Memory B cell (primary cell): ENCODE data around the gene CCDC12.
A peak's percentile ranks its signal among the peaks of the same experiment; 100 is the strongest.

Experiments used
- ATAC-seq: fragments of 150-1000 bp; cut with Tn5 transposase; 2 replicates; pipeline ENCODE4 v1.10.0; 2021; ENCODE audit warnings: low read depth, mild to moderate bottlenecking, moderate library complexity
- DNase-seq, 2 donors: peaks; one replicate each; pipeline ENCODE4 v3.0.0; 2022; ENCODE audit warnings: low spot score in 2 of 2
- H3K27ac Mint-ChIP-seq: one replicate; pipeline ENCODE4 v1.8.0; 2022; ENCODE audit warnings: mild to moderate bottlenecking, moderate library complexity, mixed read lengths
- H3K27me3 Mint-ChIP-seq: one replicate; pipeline ENCODE4 v1.8.0; 2022; ENCODE audit warnings: mixed read lengths
- H3K36me3 Mint-ChIP-seq: one replicate; pipeline ENCODE4 v1.8.0; 2022; ENCODE audit warnings: mild to moderate bottlenecking, mixed read lengths
- H3K4me1 Mint-ChIP-seq: one replicate; pipeline ENCODE4 v1.8.0; 2022; ENCODE audit warnings: mixed read lengths
- H3K4me3 Mint-ChIP-seq: one replicate; pipeline ENCODE4 v1.8.0; 2022; ENCODE audit warnings: mild to moderate bottlenecking, moderate library complexity, mixed read lengths
- H3K9me3 Mint-ChIP-seq: one replicate; pipeline ENCODE4 v1.8.0; 2022; ENCODE audit warnings: mixed read lengths

The CCDC12 gene

DNA sequence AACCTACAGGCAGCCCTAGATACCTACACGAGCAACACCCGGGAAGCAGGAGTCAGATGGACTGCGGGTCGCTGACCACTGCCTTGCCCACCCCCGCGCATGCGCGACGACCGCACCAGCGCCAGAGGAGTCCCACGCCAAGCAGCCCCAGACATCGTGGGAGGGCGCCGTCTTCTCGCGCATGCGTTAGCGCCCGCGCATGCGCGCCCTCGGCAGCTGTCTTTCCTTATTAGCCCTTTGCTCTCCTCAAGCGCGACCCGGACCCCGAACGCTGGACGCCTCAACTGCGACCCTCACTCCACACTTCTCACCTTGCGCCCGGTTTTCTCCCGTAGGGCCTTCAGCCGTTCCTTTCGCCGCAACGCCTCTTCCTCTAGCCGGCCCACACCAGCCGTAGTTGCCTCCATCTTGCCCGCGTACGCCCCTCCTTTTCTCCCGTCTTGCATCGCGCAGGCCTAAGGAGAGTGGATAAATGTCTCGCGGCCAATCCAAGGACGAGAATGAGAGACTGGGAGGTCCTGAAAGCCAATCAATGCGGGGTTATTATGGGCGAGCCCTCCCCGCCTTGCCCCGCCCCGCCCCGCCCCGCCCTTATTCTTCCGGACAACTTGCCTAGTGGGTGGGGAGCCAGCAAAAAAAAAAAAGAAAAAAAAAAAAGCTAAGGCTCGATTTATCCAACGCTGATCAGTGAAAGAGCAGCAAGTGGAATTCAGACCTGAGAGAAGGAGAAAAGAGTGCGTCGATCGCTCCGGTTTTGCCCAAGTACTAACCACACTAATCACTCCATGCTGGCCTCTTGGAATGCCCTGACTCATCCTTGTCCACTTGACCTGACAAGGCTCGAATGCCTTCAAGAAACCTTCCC is at the start of gene CCDC12:
CCDC12 (minus strand) TSS at position 420 of the 865 bp plus-strand sequence; CDS start at position 407, 13 bp downstream.
- Mint-ChIP-seq H3K9me3 (no peaks in the 10 kb centered on the region), H3K27ac (peak within 1 kb of the TSS; percentile 94), H3K27me3 (no peaks in the 10 kb centered on the region), H3K4me1 (peaks cover 39% of the 10 kb centered on the region), H3K4me3 (peak within 1 kb of the TSS; percentile 98), H3K36me3 (peaks cover 5% of the 10 kb centered on the region)
- peak; percentile 69 for ATAC-seq
- DNase-seq, result peak; percentile 87 to 90

GRCh38 chr3:47024932-47025331 is 48.4 kb upstream of the CCDC12 start:
- Mint-ChIP-seq H3K4me3 (no peak overlapping the region), H3K36me3 (peaks cover 16% of the 10 kb centered on the region), H3K27me3 (no peaks in the 10 kb centered on the region), H3K4me1 (peaks cover 16% of the 10 kb centered on the region), H3K9me3 (no peaks in the 10 kb centered on the region), H3K27ac (peak overlapping the region; percentile 61)
- DNase-seq (no peak), ATAC-seq (no peak)

GRCh38 chr3:47022641-47023071 is 46.1 kb upstream of the CCDC12 start:
- no peak overlapping the region for H3K4me3 Mint-ChIP-seq
- no peaks in the 10 kb centered on the region for H3K27me3 Mint-ChIP-seq
- DNase-seq (no peak), ATAC-seq (no peak)
- H3K4me1 Mint-ChIP-seq, result peaks cover 28% of the 10 kb centered on the region
- H3K27ac Mint-ChIP-seq, result no peak overlapping the region
- no peaks in the 10 kb centered on the region for H3K9me3 Mint-ChIP-seq
- H3K36me3 Mint-ChIP-seq, result peaks cover 14% of the 10 kb centered on the region

GRCh38 chr3:47020311-47020710 is 43.8 kb upstream of the CCDC12 start:
- DNase-seq (no peak), ATAC-seq (no peak)
- Mint-ChIP-seq H3K36me3 (peaks cover 12% of the 10 kb centered on the region), H3K9me3 (no peaks in the 10 kb centered on the region), H3K4me1 (peaks cover 37% of the 10 kb centered on the region), H3K27ac (no peak overlapping the region), H3K27me3 (no peaks in the 10 kb centered on the region), H3K4me3 (no peak overlapping the region)

DNA sequence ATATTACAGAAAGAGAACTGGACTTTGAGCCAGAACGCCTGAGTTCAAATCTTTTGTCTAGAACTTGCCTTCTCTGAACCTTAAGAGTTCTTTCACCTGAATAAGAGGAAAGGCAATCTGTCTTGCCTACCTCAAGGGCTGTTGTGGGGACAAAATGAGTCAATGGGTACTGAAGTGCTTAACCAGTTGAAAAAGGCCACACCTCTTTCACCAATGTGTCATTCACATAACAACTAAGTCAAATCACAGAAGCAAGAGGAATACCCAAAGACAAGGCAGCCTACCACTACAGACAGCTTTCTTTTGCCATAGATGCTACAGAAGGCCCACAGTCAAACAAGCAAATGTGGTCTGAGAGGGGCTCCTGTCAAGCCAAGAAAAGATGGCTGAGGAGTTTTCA is 42.7 kb upstream of the CCDC12 start:
- Mint-ChIP-seq H3K27me3 (no peaks in the 10 kb centered on the region), H3K9me3 (no peaks in the 10 kb centered on the region), H3K4me3 (no peak overlapping the region), H3K4me1 (peaks cover 29% of the 10 kb centered on the region), H3K27ac (peak overlapping the region; percentile 88), H3K36me3 (peaks cover 12% of the 10 kb centered on the region)
- ATAC-seq, result no peak
- DNase-seq, result no peak

DNA sequence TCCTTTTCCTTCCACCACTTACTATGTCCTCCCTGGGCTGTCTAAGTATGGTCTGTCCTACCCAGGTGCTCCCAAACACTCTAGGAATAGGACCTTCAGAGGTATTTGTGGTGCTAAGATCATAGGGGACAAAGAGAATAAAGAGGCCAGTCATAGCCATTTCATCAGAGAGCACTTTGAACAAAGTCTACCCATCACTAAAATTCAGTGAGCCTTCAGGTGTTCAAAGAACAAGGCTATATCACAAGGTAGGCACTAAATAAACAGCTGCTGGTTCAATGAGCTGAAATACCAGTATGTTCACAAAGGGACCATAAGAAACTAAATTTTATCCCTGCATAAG is 41.7 kb upstream of the CCDC12 start:
- peak overlapping the region; percentile 88 for H3K27ac Mint-ChIP-seq
- H3K27me3 Mint-ChIP-seq, result no peaks in the 10 kb centered on the region
- H3K4me1 Mint-ChIP-seq, result peaks cover 29% of the 10 kb centered on the region

DNA sequence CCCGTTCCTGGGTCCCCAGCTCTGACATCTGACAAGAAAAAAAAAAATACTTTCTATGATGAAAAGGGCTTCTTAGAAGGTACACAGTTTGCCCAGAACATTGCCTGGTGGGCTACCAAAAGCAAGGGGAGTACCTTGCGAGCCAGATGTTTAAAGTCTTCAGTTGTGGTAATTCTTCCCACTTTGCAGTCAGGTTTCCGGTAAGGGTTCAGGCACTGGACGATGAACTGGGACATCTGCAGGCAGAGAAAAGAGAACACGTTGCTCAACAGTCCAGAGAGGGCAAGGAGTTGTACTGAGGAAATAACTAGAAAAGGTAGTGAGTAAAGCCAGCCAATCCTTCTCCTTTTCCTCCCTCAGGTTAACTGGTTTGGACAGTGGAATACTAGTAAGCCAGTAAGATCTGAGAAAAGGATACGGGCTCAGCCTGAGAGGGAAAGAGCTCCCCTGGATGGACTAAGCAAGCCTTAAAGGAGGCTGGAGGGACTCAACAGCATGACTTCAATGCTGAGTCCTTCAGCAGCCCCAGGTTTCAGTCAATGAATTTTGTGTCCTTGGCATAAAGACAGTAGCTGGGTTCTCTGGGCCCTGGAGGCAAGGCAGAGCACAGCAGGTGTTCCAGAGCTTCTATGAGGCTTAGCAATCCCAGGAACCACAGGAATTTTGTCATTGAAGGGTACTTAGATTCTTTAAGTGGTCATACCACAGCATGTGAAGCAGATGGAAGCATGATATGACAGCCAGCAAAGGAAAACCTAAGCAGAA is 41.1 kb upstream of the CCDC12 start:
- ATAC-seq (no peak), DNase-seq (no peak)
- Mint-ChIP-seq H3K27me3 (no peaks in the 10 kb centered on the region), H3K4me1 (peaks cover 29% of the 10 kb centered on the region), H3K9me3 (no peaks in the 10 kb centered on the region), H3K27ac (peak overlapping the region; percentile 88), H3K36me3 (peaks cover 12% of the 10 kb centered on the region), H3K4me3 (no peak overlapping the region)

More for the DNA sequence above, 41.7 kb upstream of the CCDC12 start:
- no peaks in the 10 kb centered on the region for H3K9me3 Mint-ChIP-seq
- DNase-seq, result no peak
- H3K4me3 Mint-ChIP-seq, result no peak overlapping the region
- ATAC-seq, result no peak
- peaks cover 12% of the 10 kb centered on the region for H3K36me3 Mint-ChIP-seq

- Mint-ChIP-seq H3K27ac (peak overlapping the region; percentile 88), H3K9me3 (no peaks in the 10 kb centered on the region), H3K4me3 (no peak overlapping the region), H3K4me1 (peaks cover 29% of the 10 kb centered on the region), H3K27me3 (no peaks in the 10 kb centered on the region), H3K36me3 (peaks cover 12% of the 10 kb centered on the region)
- peak in 1 of 2 donors; percentile 9 for DNase-seq
- peak; percentile 88 for ATAC-seq
These were observed 40.4 kb upstream of the CCDC12 start for GRCh38 chr3:47016934-47017435.

- DNase-seq (no peak), ATAC-seq (no peak)
- Mint-ChIP-seq H3K27me3 (no peaks in the 10 kb centered on the region), H3K27ac (peak overlapping the region; percentile 88), H3K9me3 (no peaks in the 10 kb centered on the region), H3K36me3 (peaks cover 12% of the 10 kb centered on the region), H3K4me3 (no peak overlapping the region), H3K4me1 (peaks cover 29% of the 10 kb centered on the region)
These were observed 39.8 kb upstream of the CCDC12 start for GRCh38 chr3:47016086-47016933.

DNA sequence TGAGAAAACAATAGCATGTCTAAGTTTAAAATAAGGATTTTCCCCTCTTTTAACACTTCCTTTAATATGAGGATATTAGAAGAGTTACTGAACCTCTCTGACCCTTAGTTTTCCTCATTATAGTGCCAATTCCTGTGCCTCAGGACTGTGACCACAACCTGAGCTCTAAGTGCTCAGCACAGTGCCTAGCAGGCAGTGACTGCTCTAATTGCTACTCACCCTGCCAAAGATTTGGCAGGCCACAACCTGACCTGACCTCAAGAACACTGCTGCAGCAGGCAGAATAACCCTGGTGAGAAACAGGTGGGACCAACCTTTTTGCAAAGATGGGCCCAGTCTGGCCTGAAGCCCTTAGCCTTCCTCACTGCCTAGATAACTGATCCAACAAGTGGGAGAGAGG is 38.6 kb upstream of the CCDC12 start:
- ATAC-seq (no peak), DNase-seq (no peak)
- Mint-ChIP-seq H3K27ac (no peak overlapping the region), H3K27me3 (no peaks in the 10 kb centered on the region), H3K4me3 (no peak overlapping the region), H3K36me3 (peaks cover 11% of the 10 kb centered on the region), H3K4me1 (peaks cover 29% of the 10 kb centered on the region), H3K9me3 (no peaks in the 10 kb centered on the region)

- Mint-ChIP-seq H3K9me3 (no peaks in the 10 kb centered on the region), H3K4me1 (peaks cover 27% of the 10 kb centered on the region), H3K36me3 (peaks cover 7% of the 10 kb centered on the region), H3K4me3 (no peak overlapping the region), H3K27me3 (no peaks in the 10 kb centered on the region), H3K27ac (peak overlapping the region; percentile 60)
- no peak for ATAC-seq
- DNase-seq, result no peak
These were observed 37.5 kb upstream of the CCDC12 start for GRCh38 chr3:47014036-47014435.

GRCh38 chr3:47013231-47013630 is 36.7 kb upstream of the CCDC12 start:
- DNase-seq (no peak), ATAC-seq (no peak)
- Mint-ChIP-seq H3K27me3 (no peaks in the 10 kb centered on the region), H3K9me3 (no peaks in the 10 kb centered on the region), H3K4me1 (peaks cover 22% of the 10 kb centered on the region), H3K4me3 (no peak overlapping the region), H3K27ac (no peak overlapping the region), H3K36me3 (peaks cover 2% of the 10 kb centered on the region)

- peak overlapping the region; percentile 89 for H3K27ac Mint-ChIP-seq
These were observed 36.0 kb upstream of the CCDC12 start for GRCh38 chr3:47012342-47013230.

More at GRCh38 chr3:47012342-47013230, 36.0 kb upstream of the CCDC12 start:
- DNase-seq (peak in 1 of 2 donors; percentile 9), ATAC-seq (no peak)
- Mint-ChIP-seq H3K36me3 (peaks cover 1% of the 10 kb centered on the region), H3K27me3 (no peaks in the 10 kb centered on the region), H3K9me3 (no peaks in the 10 kb centered on the region), H3K4me3 (no peak overlapping the region), H3K4me1 (peaks cover 18% of the 10 kb centered on the region)
